Astrocyte (in vitro differentiated cells and primary cell): ENCODE measurements around the gene ULK3. TPM values are rescaled to one million over a fixed set of nuclear protein-coding genes. Genes with fewer than 3 reads are reported as not detected.

ENCODE experiments used
- DNase-seq: peaks from one replicate; pipeline ENCODE4 v3.0.0-alpha.2; 2010; ENCODE audit warnings: low read depth
- FAIRE-seq: peaks from 2 replicates; lab custom pipeline; 2011; peaks lifted over from hg19 to GRCh38; lab: Jason Lieb, UNC
- H2AFZ ChIP-seq: 2 replicates; pipeline ENCODE4 v1.6.0; 2012; ENCODE audit warnings: low read depth, low read length, inconsistent platforms
- H3K27ac ChIP-seq: 2 replicates; pipeline ENCODE4 v1.5.1; 2011; ENCODE audit warnings: low read depth, low read length, inconsistent platforms
- H3K27me3 ChIP-seq: 2 replicates; pipeline ENCODE4 v1.6.0; 2011; ENCODE audit warnings: low read length, inconsistent platforms; ENCODE audit not compliant: insufficient read depth
- H3K36me3 ChIP-seq: 2 replicates; pipeline ENCODE4 v1.5.1; 2011; ENCODE audit warnings: low read length, inconsistent platforms; ENCODE audit not compliant: insufficient read depth
- H3K4me1 ChIP-seq: 2 replicates; pipeline ENCODE4 v1.5.1; 2011; ENCODE audit warnings: low read length, inconsistent platforms; ENCODE audit not compliant: insufficient read depth
- H3K4me2 ChIP-seq: 2 replicates; pipeline ENCODE4 v1.6.0; 2012; ENCODE audit warnings: low read length, inconsistent platforms
- H3K4me3 ChIP-seq: 2 replicates; pipeline ENCODE4 v1.5.1; 2011; ENCODE audit warnings: low read depth, mild to moderate bottlenecking, low read length, inconsistent platforms; ENCODE audit not compliant: insufficient read depth
- H3K79me2 ChIP-seq: 2 replicates; pipeline ENCODE4 v1.6.0; 2012; ENCODE audit warnings: mild to moderate bottlenecking, low read length, inconsistent platforms; ENCODE audit not compliant: insufficient read depth
- H3K9ac ChIP-seq: 2 replicates; pipeline ENCODE4 v1.6.0; 2012; ENCODE audit warnings: mild to moderate bottlenecking, low read length, inconsistent platforms
- H3K9me3 ChIP-seq: 2 replicates; pipeline ENCODE4 v1.5.1; 2012; ENCODE audit warnings: low read depth, mild to moderate bottlenecking, low read length, inconsistent platforms; ENCODE audit not compliant: insufficient read depth
- H4K20me1 ChIP-seq: 2 replicates; pipeline ENCODE4 v1.6.0; 2012; ENCODE audit warnings: low read length, inconsistent platforms; ENCODE audit not compliant: insufficient read depth
- H3K27ac Mint-ChIP-seq: one replicate; pipeline ENCODE4 v1.8.0; 2021; ENCODE audit warnings: mild to moderate bottlenecking, mixed read lengths; ENCODE audit not compliant: unreplicated experiment
- H3K27me3 Mint-ChIP-seq: one replicate; pipeline ENCODE4 v1.8.0; 2021; ENCODE audit warnings: low read depth, mixed read lengths; ENCODE audit not compliant: unreplicated experiment
- H3K36me3 Mint-ChIP-seq: one replicate; pipeline ENCODE4 v1.8.0; 2021; ENCODE audit warnings: low read depth, mixed read lengths; ENCODE audit not compliant: unreplicated experiment
- H3K4me1 Mint-ChIP-seq: one replicate; pipeline ENCODE4 v1.8.0; 2021; ENCODE audit warnings: low read depth, mixed read lengths; ENCODE audit not compliant: unreplicated experiment
- H3K4me3 Mint-ChIP-seq: one replicate; pipeline ENCODE4 v1.8.0; 2021; ENCODE audit warnings: mild to moderate bottlenecking, moderate library complexity, mixed read lengths; ENCODE audit not compliant: unreplicated experiment
- H3K9me3 Mint-ChIP-seq: one replicate; pipeline ENCODE4 v1.8.0; 2021; ENCODE audit warnings: mild to moderate bottlenecking, mixed read lengths; ENCODE audit not compliant: unreplicated experiment
- CTCF ChIP-seq: IDR thresholded peaks from 2 replicates; pipeline ENCODE4 v1.5.1; 2011; ENCODE audit warnings: low read depth, mild to moderate bottlenecking, inconsistent platforms, low read length, moderate library complexity; ENCODE audit not compliant: insufficient read depth
- EZH2 ChIP-seq: IDR thresholded peaks from 2 replicates; pipeline ENCODE4 v1.6.1; 2012; ENCODE audit warnings: mild to moderate bottlenecking, low read length, inconsistent platforms; ENCODE audit not compliant: insufficient read depth
- total RNA-seq: library from RNA; stranded (reverse); gene quantifications from 2 replicates; pipeline ENCODE4 v1.2.1, GENCODE V29; 2021

Gene ULK3
- total RNA-seq, 1 donor from 2014 or later, result 15.6 TPM

- peaks cover 11% of the 10 kb centered on the region for H3K4me1 Mint-ChIP-seq
- Histone ChIP-seq H3K4me1 (peaks cover 8% of the 10 kb centered on the region), H4K20me1 (no peaks in the 10 kb centered on the region), H3K27ac (no peak overlapping the region), H3K4me3 (no peak overlapping the region), H3K79me2 (no peaks in the 10 kb centered on the region), H3K4me2 (no peak overlapping the region), H3K27me3 (no peaks in the 10 kb centered on the region), H2AFZ (no peak overlapping the region), H3K9ac (no peak overlapping the region), H3K9me3 (no peaks in the 10 kb centered on the region), H3K36me3 (no peaks in the 10 kb centered on the region)
- H3K4me3 Mint-ChIP-seq, result no peak overlapping the region
- peaks cover 2% of the 10 kb centered on the region for H3K36me3 Mint-ChIP-seq
- DNase-seq (no peak), FAIRE-seq (no peak)
- H3K9me3 Mint-ChIP-seq, result no peaks in the 10 kb centered on the region
- TF ChIP-seq CTCF (no peak), EZH2 (no peak)
- no peak overlapping the region for H3K27ac Mint-ChIP-seq
- H3K27me3 Mint-ChIP-seq, result peaks cover 5% of the 10 kb centered on the region
Observed at GRCh38 chr15:74809242-74809641, 33.7 kb downstream of the ULK3 start.

GRCh38 chr15:74808840-74809229 lies 34.1 kb downstream of the ULK3 start:
- H4K20me1 ChIP-seq, result no peaks in the 10 kb centered on the region
- no peak overlapping the region for H3K27ac ChIP-seq
- no peaks in the 10 kb centered on the region for H3K27me3 ChIP-seq
- Mint-ChIP-seq H3K9me3 (no peaks in the 10 kb centered on the region), H3K4me1 (peaks cover 11% of the 10 kb centered on the region), H3K36me3 (peaks cover 2% of the 10 kb centered on the region), H3K4me3 (no peak overlapping the region), H3K27ac (peak overlapping the region; percentile 50), H3K27me3 (peaks cover 5% of the 10 kb centered on the region)
- FAIRE-seq (no peak), DNase-seq (no peak)
- H3K79me2 ChIP-seq, result no peaks in the 10 kb centered on the region
- no peak overlapping the region for H3K9ac ChIP-seq
- H3K9me3 ChIP-seq, result no peaks in the 10 kb centered on the region
- no peak overlapping the region for H2AFZ ChIP-seq
- H3K4me3 ChIP-seq, result no peak overlapping the region
- TF ChIP-seq EZH2, result no peak
- TF ChIP-seq CTCF, result no peak
- no peak overlapping the region for H3K4me2 ChIP-seq
- peaks cover 8% of the 10 kb centered on the region for H3K4me1 ChIP-seq
- H3K36me3 ChIP-seq, result no peaks in the 10 kb centered on the region

- Histone ChIP-seq H3K79me2 (no peaks in the 10 kb centered on the region), H3K36me3 (no peaks in the 10 kb centered on the region), H3K9me3 (no peaks in the 10 kb centered on the region), H3K4me1 (peaks cover 8% of the 10 kb centered on the region), H3K9ac (no peak overlapping the region), H3K4me2 (no peak overlapping the region), H2AFZ (no peak overlapping the region), H3K27me3 (no peaks in the 10 kb centered on the region), H4K20me1 (peaks cover 5% of the 10 kb centered on the region), H3K4me3 (no peak overlapping the region), H3K27ac (no peak overlapping the region)
- TF ChIP-seq EZH2 (no peak), CTCF (no peak)
- DNase-seq, result no peak
- H3K4me1 Mint-ChIP-seq, result peaks cover 11% of the 10 kb centered on the region
- H3K9me3 Mint-ChIP-seq, result no peaks in the 10 kb centered on the region
- no peak overlapping the region for H3K27ac Mint-ChIP-seq
- H3K27me3 Mint-ChIP-seq, result peaks cover 1% of the 10 kb centered on the region
- no peak overlapping the region for H3K4me3 Mint-ChIP-seq
- peaks cover 2% of the 10 kb centered on the region for H3K36me3 Mint-ChIP-seq
- FAIRE-seq, result no peak
Observed at GRCh38 chr15:74808078-74808839, 34.7 kb downstream of the ULK3 start.
